Epithelial cell of proximal tubule (primary cell): ENCODE results near the gene TMEM158. TPM values are rescaled to one million over a fixed set of nuclear protein-coding genes. Genes with fewer than 3 reads are reported as not detected.

Experiments
- DNase-seq: peaks from one replicate; pipeline ENCODE4 v3.0.0-alpha.2; 2011; ENCODE audit warnings: low read depth
- H3K4me3 ChIP-seq: 2 replicates; pipeline ENCODE4 v1.5.1; 2011; ENCODE audit warnings: low read depth, mild to moderate bottlenecking, low read length
- total RNA-seq: library from RNA; depleted of rRNA; stranded (reverse); fragments of >200 nt; gene quantifications from 2 replicates; pipeline ENCODE4 v1.2.3, GENCODE V29; 2015
- TF ChIP-seq, protein P1 (sequence below): conservative IDR thresholded peaks from 2 replicates; pipeline ENCODE4 v1.5.1; 2012; ENCODE audit warnings: low read depth, mild to moderate bottlenecking, low read length

The TMEM158 gene
- total RNA-seq, 1 donor from 2014 or later = 5.0 TPM

GRCh38 chr3:45182915-45183871 lies 42.9 kb downstream of the TMEM158 start:
- peak; percentile 44 for DNase-seq
- TF ChIP-seq, protein P1, sequence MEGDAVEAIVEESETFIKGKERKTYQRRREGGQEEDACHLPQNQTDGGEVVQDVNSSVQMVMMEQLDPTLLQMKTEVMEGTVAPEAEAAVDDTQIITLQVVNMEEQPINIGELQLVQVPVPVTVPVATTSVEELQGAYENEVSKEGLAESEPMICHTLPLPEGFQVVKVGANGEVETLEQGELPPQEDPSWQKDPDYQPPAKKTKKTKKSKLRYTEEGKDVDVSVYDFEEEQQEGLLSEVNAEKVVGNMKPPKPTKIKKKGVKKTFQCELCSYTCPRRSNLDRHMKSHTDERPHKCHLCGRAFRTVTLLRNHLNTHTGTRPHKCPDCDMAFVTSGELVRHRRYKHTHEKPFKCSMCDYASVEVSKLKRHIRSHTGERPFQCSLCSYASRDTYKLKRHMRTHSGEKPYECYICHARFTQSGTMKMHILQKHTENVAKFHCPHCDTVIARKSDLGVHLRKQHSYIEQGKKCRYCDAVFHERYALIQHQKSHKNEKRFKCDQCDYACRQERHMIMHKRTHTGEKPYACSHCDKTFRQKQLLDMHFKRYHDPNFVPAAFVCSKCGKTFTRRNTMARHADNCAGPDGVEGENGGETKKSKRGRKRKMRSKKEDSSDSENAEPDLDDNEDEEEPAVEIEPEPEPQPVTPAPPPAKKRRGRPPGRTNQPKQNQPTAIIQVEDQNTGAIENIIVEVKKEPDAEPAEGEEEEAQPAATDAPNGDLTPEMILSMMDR = no peak
- H3K4me3 ChIP-seq = no peak overlapping the region

GRCh38 chr3:45181496-45181895 lies 44.6 kb downstream of the TMEM158 start:
- TF ChIP-seq, protein P1 = no peak
- DNase-seq = no peak
- H3K4me3 ChIP-seq = no peak overlapping the region

DNA sequence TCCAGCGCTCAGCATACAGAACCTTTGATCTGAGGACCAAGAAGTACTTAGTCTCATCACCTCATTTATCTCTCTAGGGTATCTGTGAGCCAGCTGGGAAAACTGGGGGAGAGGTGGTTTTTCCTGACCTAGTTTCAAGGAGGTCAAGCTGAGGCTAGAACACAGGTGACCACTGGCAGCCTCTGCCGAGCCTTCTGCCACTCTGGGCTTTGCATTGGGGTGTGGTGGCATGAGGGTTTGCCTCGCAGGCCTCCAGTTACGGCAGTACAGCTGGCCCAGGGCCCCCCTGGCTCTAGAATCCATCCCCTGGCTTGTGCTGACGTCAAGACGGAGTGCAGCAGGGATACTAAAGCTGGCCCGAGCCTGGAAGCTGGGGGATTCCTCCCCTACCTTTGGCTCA lies 45.2 kb downstream of the TMEM158 start:
- no peak for DNase-seq
- TF ChIP-seq, protein P1 = no peak
- no peak overlapping the region for H3K4me3 ChIP-seq

GRCh38 chr3:45180051-45180450 lies 46.0 kb downstream of the TMEM158 start:
- peak; percentile 59 for DNase-seq
- TF ChIP-seq, protein P1 = no peak
- no peak overlapping the region for H3K4me3 ChIP-seq

- H3K4me3 ChIP-seq = no peak overlapping the region
- DNase-seq = no peak
- TF ChIP-seq, protein P1 = no peak
Observed at GRCh38 chr3:45179163-45179562, 46.9 kb downstream of the TMEM158 start.

DNA sequence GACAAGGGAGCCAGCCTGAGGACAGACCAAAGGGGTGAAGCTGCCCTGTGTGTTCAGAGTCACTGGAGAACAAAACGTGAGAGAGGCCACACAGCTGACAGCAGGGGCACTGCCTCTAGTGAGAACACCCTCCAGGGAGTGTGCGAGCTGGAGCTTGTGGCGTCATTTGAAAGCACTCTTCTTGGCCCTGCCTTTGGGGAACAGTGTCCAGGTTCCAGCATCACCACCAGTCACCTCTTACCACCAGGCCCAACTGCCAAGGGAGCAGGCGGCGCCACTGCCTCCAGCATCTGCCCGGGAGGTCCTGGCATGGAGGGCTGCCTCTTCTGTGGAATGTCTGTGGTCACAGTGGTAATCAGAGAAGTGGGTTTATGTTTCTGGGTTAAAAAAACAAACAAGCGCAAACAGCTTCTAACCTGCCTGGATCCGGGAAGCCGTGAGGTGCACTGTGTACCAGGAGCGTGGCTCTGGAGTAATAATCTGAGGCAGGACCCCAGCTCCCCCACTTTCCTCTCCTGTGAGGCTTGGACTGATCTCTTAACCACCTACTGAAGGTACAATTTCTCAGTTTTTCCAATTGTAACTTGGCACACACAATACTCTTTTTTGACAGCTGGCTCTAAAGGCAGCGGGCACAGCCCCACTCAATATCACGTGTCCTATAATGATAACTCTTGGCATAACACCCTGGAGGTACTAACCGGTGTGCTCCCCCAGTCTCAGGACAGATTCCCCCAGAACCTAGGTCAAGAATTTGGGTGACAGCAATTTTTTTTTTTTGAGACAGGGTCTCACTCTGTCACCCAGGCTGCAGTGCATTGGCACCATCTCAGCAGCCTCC lies 47.7 kb downstream of the TMEM158 start:
- no peak for DNase-seq
- TF ChIP-seq, protein P1 = no peak
- H3K4me3 ChIP-seq = no peak overlapping the region
